ENCODE data around the gene FAM50A.
A peak's percentile ranks its signal among the peaks of the same experiment; 100 is the strongest.

GRCh38 chrX:154401045-154401799 is 42.7 kb upstream of the FAM50A start:
- TF ChIP-seq, protein P1, sequence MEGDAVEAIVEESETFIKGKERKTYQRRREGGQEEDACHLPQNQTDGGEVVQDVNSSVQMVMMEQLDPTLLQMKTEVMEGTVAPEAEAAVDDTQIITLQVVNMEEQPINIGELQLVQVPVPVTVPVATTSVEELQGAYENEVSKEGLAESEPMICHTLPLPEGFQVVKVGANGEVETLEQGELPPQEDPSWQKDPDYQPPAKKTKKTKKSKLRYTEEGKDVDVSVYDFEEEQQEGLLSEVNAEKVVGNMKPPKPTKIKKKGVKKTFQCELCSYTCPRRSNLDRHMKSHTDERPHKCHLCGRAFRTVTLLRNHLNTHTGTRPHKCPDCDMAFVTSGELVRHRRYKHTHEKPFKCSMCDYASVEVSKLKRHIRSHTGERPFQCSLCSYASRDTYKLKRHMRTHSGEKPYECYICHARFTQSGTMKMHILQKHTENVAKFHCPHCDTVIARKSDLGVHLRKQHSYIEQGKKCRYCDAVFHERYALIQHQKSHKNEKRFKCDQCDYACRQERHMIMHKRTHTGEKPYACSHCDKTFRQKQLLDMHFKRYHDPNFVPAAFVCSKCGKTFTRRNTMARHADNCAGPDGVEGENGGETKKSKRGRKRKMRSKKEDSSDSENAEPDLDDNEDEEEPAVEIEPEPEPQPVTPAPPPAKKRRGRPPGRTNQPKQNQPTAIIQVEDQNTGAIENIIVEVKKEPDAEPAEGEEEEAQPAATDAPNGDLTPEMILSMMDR (conservative IDR thresholded peaks at IDR 0.05; ENCODE audit: low read depth, low read length), result no peak
- peak; percentile 56; the same call in 1 of the 2 replicates for TF ChIP-seq MAZ (IDR thresholded peaks at IDR 0.05; ENCODE audit: borderline replicate concordance, low read depth, low read length)
- peak; percentile 94 for TF ChIP-seq POLR2A (IDR thresholded peaks at IDR 0.05; ENCODE audit: low read depth, low read length)
- no peak; the same call in 1 of the 2 replicates for TF ChIP-seq CHD1 (IDR thresholded peaks at IDR 0.05; ENCODE audit: low read depth, low read length)
- TF ChIP-seq CEBPB (IDR thresholded peaks at IDR 0.05; ENCODE audit: low read depth, low read length), result no peak
- TF ChIP-seq RAD21 (IDR thresholded peaks at IDR 0.05; ENCODE audit: low read length), result no peak
- TF ChIP-seq, protein P2, sequence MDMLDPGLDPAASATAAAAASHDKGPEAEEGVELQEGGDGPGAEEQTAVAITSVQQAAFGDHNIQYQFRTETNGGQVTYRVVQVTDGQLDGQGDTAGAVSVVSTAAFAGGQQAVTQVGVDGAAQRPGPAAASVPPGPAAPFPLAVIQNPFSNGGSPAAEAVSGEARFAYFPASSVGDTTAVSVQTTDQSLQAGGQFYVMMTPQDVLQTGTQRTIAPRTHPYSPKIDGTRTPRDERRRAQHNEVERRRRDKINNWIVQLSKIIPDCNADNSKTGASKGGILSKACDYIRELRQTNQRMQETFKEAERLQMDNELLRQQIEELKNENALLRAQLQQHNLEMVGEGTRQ (IDR thresholded peaks at IDR 0.05; ENCODE audit: low read depth, low read length), result no peak
- no peak for TF ChIP-seq RCOR1 (IDR thresholded peaks at IDR 0.05; ENCODE audit: insufficient replicate concordance, low read length)
